GM12878 (cell line): ENCODE measurements around the gene STX19. TPM values are rescaled to one million over a fixed set of nuclear protein-coding genes. Genes with fewer than 3 reads are reported as not detected.

Source experiments
- BCL11A ChIP-seq: IDR thresholded peaks from 2 replicates; pipeline ENCODE4 v1.6.1; 2011; ENCODE audit warnings: low read depth, low read length
- BRCA1 ChIP-seq: IDR thresholded peaks from 2 replicates; pipeline ENCODE4 v1.6.1; 2011; ENCODE audit warnings: low read depth, low read length, improper control_type of control experiment
- CEBPZ ChIP-seq: fragments of 150-350 bp; IDR thresholded peaks from 2 replicates; pipeline ENCODE4 v1.6.1; 2016; ENCODE audit warnings: low read depth, low read length
- CHD2 ChIP-seq: IDR thresholded peaks from 2 replicates; pipeline ENCODE4 v1.6.1; 2011; ENCODE audit warnings: low read depth, low read length, improper control_type of control experiment, borderline replicate concordance
- DPF2 ChIP-seq: fragments of 450-650 bp; IDR thresholded peaks from 2 replicates; pipeline ENCODE4 v1.6.1; 2017; ENCODE audit warnings: mild to moderate bottlenecking
- EGR1 ChIP-seq, 2 experiments: IDR thresholded peaks; 1 replicate in 1 of 2; 2 replicates in 1 of 2; pipeline ENCODE4 v1.6.1; 2011 to 2012; ENCODE audit warnings: low read depth in 2 of 2, low read length in 2 of 2, borderline replicate concordance in 1 of 2, mild to moderate bottlenecking in 1 of 2, moderate library complexity in 1 of 2
- FOS ChIP-seq: IDR thresholded peaks from 3 replicates; pipeline ENCODE4 v1.6.1; 2011; ENCODE audit warnings: borderline replicate concordance; ENCODE audit not compliant: insufficient read length; ENCODE audit errors: extremely low read depth
- FOXM1 ChIP-seq: IDR thresholded peaks from 2 replicates; pipeline ENCODE4 v1.6.1; 2012; ENCODE audit warnings: low read depth, mild to moderate bottlenecking, inconsistent platforms, low read length, moderate library complexity
- IKZF2 ChIP-seq, 2 experiments: fragments of 450-650 bp; IDR thresholded peaks; 2 replicates each; pipeline ENCODE4 v1.6.1; 2017; ENCODE audit warnings: mild to moderate bottlenecking in 2 of 2, moderate library complexity in 2 of 2
- KAT2A ChIP-seq: conservative IDR thresholded peaks from 2 replicates; pipeline ENCODE4 v1.6.1; 2011; ENCODE audit warnings: low read depth, low read length; ENCODE audit not compliant: control insufficient read depth
- MXI1 ChIP-seq: fragments of 150-350 bp; IDR thresholded peaks from 2 replicates; pipeline ENCODE4 v1.6.1; 2011; ENCODE audit warnings: low read depth, mild to moderate bottlenecking, inconsistent platforms, low read length, improper control_type of control experiment
- POLR2AphosphoS5 ChIP-seq: IDR thresholded peaks from 2 replicates; pipeline ENCODE4 v1.6.1; 2011; ENCODE audit warnings: mild to moderate bottlenecking, low read length, inconsistent platforms
- POU2F2 ChIP-seq: IDR thresholded peaks from 3 replicates; pipeline ENCODE4 v1.6.1; 2011; ENCODE audit warnings: low read depth, mild to moderate bottlenecking, low read length, borderline replicate concordance
- PRDM15 ChIP-seq: fragments of 450-650 bp; formaldehyde crosslinking; IDR thresholded peaks from 2 replicates; pipeline ENCODE4 v1.4.0; 2020; ENCODE audit warnings: mild to moderate bottlenecking, moderate library complexity
- STAT3 ChIP-seq: IDR thresholded peaks from 2 replicates; pipeline ENCODE4 v1.6.1; 2011; ENCODE audit warnings: low read depth, low read length, improper control_type of control experiment
- ZNF592 ChIP-seq: fragments of 450-650 bp; IDR thresholded peaks from 2 replicates; pipeline ENCODE4 v1.6.1; 2017; ENCODE audit warnings: mild to moderate bottlenecking, moderate library complexity
- ZSCAN29 ChIP-seq: fragments of 450-650 bp; IDR thresholded peaks from 2 replicates; pipeline ENCODE4 v1.6.1; 2017; ENCODE audit warnings: mild to moderate bottlenecking, moderate library complexity
- polyA plus RNA-seq, 11 experiments: library from polyadenylated mRNA; depleted of rRNA in 4 of 11; unstranded in 6 of 11; stranded (reverse) in 5 of 11; fragments of >200 nt; fragmentation: Nextera tagmentation in 4 of 11; fragmentation: Illumina TruSeq in 1 of 11; extraction: Ambion mirVana in 4 of 11; extraction: Trizol in 1 of 11; gene quantifications; 1 replicate in 1 of 11; 2 replicates in 10 of 11; pipeline versions ENCODE4 v1.2.1 to v1.2.3, GENCODE V29; 2011 to 2016; ENCODE audit warnings: inconsistent platforms in 2 of 11, missing spikeins in 2 of 11, low read depth in 1 of 11
- total RNA-seq, 4 experiments: library from RNA; depleted of rRNA in 3 of 4; stranded (reverse); fragments of >200 nt in 3 of 4; fragmentation: Illumina TruSeq in 1 of 4; extraction: Trizol in 1 of 4; gene quantifications; 2 replicates each; pipeline versions ENCODE4 v1.2.1 to v1.2.3, GENCODE V29; 2013 to 2021

Gene STX19
- total and polyA plus RNA-seq, 10 of the 15 experiments (the other 5 are each of a cell fraction or from before 2014, with no cell fraction given), result 0.10 to 0.14 (median 0.11) TPM; not detected in 7

GRCh38 chr3:93979850-93980676 is 48.3 kb downstream of the STX19 start, which contains the start of gene ARL13B (continued):
- TF ChIP-seq ZNF592 (no peak), PRDM15 (CRISPR knock-in tag) (no peak), POU2F2 (no peak), POLR2AphosphoS5 (peak; percentile 73), EGR1 (IDR thresholded peaks at IDR 0.05; ENCODE audit: borderline replicate concordance in 1 of 2, low read depth in 2 of 2, low read length in 2 of 2) (peak in 1 of 2 experiments; percentile 87; a peak in 1 of 3 replicates), IKZF2 (IDR thresholded peaks at IDR 0.05) (peak; percentile 58 to 61; a peak in 3 of 4 replicates), CEBPZ (no peak), ZSCAN29 (no peak), FOS (peak; percentile 72), DPF2 (0 out of 2 replicates have a peak, but pooled peaks have one; percentile 26), FOXM1 (no peak), BRCA1 (no peak), STAT3 (no peak), BCL11A (no peak), KAT2A (no peak), CHD2 (peak; percentile 92), MXI1 (peak; percentile 94)
